ENCODE measurements around the gene SMOC2.

- TF ChIP-seq REST (IDR thresholded peaks at IDR 0.05; ENCODE audit: low read depth) (no peak), YY1 (IDR thresholded peaks at IDR 0.05; ENCODE audit: low read depth) (no peak)
These were observed 99.8 kb downstream of the SMOC2 start for GRCh38 chr6:168540713-168541291.
